CD4-positive, alpha-beta T cell treated with Interleukin-10 for 1 hour (primary cell): Measurements from ENCODE around the gene RFX4.

Experiments
- DNase-seq: peaks from one replicate; pipeline ENCODE4 v3.0.0-alpha.2; 2020

RFX4 gene

DNA sequence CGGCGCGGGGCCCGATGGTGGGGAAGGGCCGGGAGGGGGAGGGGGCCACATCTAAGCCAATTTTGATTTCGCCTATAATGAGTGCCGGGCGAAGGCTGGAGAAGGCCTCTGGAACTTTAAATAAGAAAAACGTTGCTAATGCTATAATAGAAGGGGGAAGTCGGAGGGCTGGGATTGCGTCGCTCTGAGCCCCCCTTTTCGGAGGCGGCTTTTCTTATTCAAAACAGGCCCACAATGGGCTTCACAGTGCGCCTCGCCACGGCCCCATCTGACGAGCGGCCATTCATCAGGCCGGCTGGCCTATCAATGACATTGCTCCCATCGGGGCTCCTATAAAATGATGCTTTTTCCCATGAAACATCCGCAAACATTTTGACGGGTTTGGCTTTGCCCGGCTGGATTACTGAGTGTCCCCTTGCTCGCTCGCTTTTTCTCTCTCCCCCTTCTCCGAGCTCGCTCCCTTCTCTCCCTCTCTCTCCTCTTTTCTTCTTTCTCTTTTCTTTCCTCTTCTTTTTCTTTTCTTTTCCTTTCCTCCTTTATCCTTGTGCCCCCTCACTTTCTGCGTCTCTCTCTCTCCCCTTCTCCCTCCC lies at the start of gene RFX4:
RFX4 (plus strand) TSS at position 364 of the 590 bp plus-strand sequence. CDS start 317 bp downstream, outside the sequence.
- DNase-seq: no peak

DNA sequence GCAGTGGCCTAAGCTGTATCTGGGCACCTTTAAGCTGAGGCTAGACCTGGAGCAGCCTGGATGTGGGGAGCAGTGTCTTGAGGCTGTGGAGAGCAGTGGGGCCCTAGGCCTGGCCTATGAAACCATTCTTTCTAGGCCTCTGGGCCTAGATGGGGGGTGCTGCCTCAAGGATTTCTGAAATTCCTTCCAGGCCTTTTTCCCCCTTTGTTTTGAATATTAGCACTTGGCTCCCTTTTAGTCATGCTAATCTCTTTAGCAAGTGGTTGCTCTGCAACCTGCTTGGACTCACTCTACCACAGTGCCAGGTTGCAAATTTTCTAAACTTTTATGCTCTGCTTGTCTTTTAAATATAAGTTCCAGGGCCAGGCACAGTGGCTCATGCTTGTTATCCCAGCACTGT lies 41.6 kb upstream of the RFX4 start:
- DNase-seq: no peak

DNA sequence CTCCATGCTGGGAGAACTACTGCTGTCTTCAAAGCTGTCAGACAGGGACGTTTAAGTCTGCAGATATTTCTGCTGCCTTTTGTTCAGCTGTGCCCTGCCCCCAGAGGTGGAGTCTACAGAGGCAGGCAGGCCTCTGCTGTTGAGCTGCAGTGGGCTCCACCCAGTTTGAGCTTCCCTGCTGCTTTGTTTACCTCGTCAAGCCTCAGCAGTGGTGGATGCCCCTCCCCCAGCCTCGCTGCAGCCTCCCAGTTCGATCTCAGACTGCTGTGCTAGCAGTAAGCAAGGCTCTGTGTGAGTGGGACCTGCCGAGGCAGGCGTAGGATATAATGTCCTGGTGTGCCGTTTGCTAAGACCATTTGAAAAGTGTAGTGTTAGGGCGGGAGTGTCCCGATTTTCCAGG lies 31.4 kb upstream of the RFX4 start:
- no peak for DNase-seq

DNA sequence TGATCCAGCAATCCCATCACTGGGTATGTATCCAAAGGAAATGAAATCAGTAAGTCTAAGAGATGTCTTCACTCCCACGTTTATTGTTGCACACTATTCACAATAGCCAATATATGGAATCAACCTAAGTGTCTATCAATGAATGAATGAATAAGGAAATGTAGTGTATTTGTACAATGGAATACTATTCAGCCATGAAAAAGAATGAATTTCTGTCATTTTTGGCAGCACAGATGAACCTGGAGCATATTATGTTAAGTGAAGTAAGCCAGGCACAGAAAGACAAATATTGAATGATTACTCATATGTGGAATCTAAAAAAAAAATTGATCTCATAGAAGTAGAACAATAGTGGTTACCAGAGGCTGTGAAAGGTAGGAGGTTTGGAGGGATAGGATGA lies 30.6 kb upstream of the RFX4 start:
- DNase-seq: no peak

DNA sequence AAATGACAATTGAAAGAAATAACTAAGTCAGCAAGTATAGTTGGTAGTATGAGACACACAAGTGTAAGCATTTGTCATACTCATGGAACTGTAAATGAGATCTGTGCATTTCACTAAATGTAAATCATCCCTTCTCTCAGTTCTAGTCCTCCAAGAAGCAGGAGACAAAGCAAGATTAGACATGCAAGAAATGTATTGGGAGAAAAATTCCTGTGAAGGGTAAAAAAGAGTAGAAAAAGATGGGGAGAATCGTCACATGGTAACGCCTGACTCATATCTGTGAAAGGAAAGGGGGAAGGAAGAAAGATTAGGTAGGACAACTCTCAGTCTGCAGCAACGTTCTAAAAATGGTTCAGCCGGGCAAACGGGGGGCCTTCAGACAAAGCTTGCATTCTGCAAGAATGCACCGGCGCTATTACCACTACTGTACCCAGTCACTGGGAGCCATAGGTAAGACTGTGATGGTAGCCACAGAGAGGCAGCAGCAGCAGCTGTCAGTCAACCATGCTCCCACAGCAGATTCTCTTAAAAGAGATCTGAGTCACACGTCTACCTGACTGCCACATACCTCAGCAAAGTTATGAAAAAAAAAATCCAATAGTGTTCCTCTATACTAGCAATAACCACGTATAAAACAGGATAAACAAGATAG lies 18.0 kb upstream of the RFX4 start:
- DNase-seq: no peak

DNA sequence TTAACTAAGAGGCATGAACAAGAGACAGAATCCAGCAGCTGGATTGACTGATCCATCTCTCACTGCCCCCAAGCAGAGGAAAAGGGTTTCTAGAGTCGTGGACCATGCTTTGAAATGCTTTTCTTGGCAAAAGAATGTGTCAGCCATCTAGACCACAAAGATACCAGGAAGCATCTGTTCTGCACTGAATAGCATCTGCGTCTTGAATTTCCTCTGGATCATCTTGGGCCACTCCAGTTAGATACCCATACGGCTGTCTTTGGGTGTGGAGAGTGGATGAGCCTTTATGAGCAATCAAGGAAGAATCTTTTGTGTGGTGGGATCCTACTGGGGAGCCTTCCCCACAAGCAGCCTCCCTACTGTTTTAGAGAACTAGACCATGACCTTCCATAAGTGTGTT lies 16.0 kb upstream of the RFX4 start:
- DNase-seq: no peak

- DNase-seq: no peak
Measured at GRCh38 chr12:106573239-106573638, 9.6 kb upstream of the RFX4 start.

DNA sequence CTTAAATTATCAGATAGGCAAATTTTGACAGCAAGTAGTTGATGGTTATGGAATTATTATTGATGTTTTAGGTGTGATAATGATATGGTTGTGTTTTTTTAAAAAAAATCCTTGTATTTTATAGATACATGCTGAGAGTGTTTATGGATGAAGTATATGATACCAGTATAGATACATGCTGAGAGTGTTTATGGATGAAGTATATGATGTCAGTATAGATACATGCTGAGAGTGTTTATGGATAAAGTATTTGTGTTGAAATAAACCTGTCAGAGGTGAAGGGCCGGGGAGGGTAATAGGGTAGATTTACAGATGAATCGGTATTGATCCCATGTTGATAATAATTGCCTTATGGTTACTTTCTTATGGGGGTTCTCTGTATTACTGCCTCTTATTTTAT lies 6.0 kb upstream of the RFX4 start:
- DNase-seq: no peak

GRCh38 chr12:106580671-106581508 lies 1.9 kb upstream of the RFX4 start:
- no peak for DNase-seq

DNA sequence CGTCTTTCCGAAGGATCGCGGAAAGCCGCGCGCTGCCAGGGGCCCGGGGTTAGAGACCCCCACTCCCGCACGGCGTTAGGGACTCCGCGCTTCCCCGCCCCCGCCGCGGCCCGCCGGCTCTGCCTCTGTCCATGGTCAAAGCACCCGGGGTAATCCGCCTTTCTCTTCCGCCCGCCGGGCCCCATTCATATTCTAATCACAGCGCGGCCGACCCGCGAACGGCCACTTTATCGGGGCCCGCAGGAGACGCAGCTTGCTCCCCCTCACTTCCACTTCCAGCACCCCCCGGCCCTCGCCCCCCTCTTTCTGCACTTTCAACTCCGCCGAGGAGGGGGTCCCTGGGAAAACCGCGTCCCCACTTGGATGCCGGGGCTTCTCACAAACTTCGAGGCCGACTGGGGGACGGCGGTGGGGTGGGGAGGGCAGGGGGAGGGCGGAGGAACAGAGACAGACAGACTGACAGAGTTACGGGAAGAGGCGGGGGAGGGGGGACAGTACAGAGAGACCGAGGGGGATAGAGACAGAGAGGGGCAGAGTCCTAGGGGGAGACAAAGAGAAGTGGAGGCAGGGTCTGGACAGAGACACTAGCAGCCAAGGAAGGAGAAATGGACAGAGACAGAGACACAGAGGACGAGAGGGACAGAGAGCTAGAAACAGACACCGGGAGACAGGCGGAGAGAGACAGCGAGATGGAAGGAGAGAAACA lies 1.1 kb upstream of the RFX4 start:
- DNase-seq: no peak

- no peak for DNase-seq
Measured at GRCh38 chr12:106582249-106582591, 584 bp upstream of the RFX4 start.

- no peak for DNase-seq
Measured at GRCh38 chr12:106583242-106584103, 669 bp downstream of the RFX4 start.

DNA sequence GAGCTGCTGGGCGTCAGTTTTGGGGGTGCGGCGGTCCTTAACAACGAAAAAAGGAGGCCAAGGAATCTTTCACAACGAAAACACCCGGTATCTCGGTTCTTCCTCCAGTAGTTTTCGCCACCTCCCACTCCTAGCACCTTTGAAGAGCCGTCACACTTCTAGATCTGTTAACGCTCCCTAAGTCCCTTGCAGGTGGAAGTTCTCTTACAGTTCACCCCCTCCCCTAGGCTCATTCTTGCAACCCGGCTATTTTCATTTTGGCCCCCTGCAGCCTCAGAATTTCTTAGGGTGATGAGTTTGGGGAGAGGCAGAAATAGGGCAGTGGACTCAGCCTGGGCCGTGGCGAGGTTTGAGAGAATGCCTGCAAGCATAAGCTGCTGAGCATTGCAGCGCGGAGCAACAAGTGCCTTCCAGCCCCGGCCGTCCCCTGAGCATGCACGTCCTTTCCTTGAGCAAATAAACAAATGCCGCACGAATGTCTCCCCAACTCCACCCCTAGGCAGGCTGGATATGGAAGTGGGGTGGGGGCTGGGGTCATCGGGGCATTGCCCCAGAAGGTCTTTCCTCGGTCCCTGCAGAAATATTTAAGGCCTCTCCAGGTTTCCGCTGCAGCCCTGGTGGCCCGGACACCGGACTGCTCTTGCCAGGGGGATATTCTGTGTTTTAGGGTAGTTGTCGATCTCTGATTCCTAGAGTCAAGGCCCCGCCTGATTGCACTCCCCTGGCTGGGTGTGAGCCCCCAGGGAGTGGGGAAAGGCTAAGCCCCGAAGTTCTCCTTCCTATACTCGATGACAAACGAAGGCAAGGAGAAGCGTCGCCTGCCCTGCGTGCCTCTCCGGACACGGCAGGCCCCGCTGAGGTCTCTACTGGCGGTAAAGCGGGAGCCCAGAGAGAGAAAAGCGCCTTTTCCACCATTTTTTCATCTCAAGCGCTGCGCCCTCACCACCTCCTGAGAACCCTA lies 1.6 kb downstream of the RFX4 start:
- DNase-seq: no peak

- DNase-seq: no peak
Measured at GRCh38 chr12:106585105-106585520, 2.3 kb downstream of the RFX4 start.

- no peak for DNase-seq
Measured at GRCh38 chr12:106585521-106586277, 2.9 kb downstream of the RFX4 start.

GRCh38 chr12:106586278-106586802 lies 3.5 kb downstream of the RFX4 start:
- DNase-seq: no peak

DNA sequence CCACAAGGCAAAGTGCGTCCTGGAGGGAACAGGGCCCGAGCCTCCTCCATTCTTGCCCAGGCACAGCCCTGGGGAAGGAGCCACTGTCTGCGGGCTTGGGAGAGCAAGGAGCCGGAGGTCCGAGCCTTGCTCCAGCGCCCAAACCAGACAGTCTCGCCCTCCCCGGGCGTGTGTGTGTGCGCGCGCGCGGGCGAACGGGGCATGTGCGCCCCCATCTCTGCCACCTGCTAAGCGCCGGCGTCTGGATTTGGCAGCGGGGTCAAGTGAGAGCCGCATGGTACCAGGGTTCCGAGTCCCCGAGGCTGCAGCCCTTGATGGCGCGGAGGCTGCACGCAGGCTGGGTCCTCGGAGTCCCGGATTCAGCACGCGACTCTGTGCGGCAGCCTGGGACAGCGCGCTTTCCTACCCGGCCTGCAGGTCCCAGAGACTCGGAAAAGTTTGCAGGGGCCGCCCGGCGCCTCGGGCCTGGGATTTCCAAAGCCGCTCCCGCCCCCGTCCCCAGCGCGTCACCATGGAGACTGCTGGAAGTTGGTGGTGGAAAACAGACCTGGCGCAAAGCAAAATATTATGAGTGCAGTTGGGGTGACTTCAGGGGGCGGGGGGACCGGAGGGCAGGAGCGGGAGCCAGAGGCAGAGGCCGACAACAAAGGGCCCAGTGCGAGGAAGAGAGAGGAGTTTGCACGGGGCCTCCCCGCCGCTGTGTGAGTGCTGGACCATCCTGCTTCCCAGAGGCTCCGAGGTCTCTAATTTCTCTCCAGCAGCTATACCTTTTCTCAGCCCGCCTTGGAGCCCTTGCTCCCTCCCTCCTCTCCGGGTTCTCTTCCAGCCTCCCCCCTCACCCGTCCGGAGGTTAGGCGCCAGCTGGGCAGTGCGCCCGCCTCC lies 4.2 kb downstream of the RFX4 start:
- DNase-seq: no peak

- no peak for DNase-seq
Measured at GRCh38 chr12:106588771-106589170, 6.0 kb downstream of the RFX4 start.

- no peak for DNase-seq
Measured at GRCh38 chr12:106590601-106591000, 7.8 kb downstream of the RFX4 start.
